K562 (cell line): Measurements from ENCODE around the gene SYNGR4. TPM values are rescaled to one million over a fixed set of nuclear protein-coding genes. Genes with fewer than 3 reads are reported as not detected.

Experiments
- ARID1B ChIP-seq: fragments of 450-650 bp; IDR thresholded peaks from 2 replicates; pipeline ENCODE4 v1.6.1; 2016; ENCODE audit warnings: antibody characterized with exemption, mild to moderate bottlenecking, inconsistent platforms
- ARID2 ChIP-seq: fragments of 450-650 bp; IDR thresholded peaks from 2 replicates; pipeline ENCODE4 v1.6.1; 2017; ENCODE audit warnings: antibody characterized with exemption, mild to moderate bottlenecking
- BCOR ChIP-seq: fragments of 450-650 bp; IDR thresholded peaks from 2 replicates; pipeline ENCODE4 v1.6.1; 2016
- BRCA1 ChIP-seq, 2 experiments: fragments of 450-650 bp in 1 of 2; sonication (generic) in 1 of 2; formaldehyde crosslinking in 1 of 2; IDR thresholded peaks; 2 replicates each; pipeline versions ENCODE4 v1.5.0 to v1.6.1; 2017 to 2020; ENCODE audit warnings: mild to moderate bottlenecking in 1 of 2, missing genetic modification reagents in 1 of 2
- CBFA2T3 ChIP-seq: fragments of 450-650 bp; IDR thresholded peaks from 2 replicates; pipeline ENCODE4 v1.6.1; 2017
- CHD1 ChIP-seq: fragments of 200-600 bp; sonication (generic); IDR thresholded peaks from one replicate; pipeline ENCODE4 v1.6.1; 2012; ENCODE audit warnings: mild to moderate bottlenecking, moderate library complexity, low read length, inconsistent platforms
- DPF2 ChIP-seq: fragments of 450-650 bp; IDR thresholded peaks from 2 replicates; pipeline ENCODE4 v1.6.1; 2016
- E2F3 ChIP-seq: fragments of 250-450 bp; sonication (Bioruptor Pico); IDR thresholded peaks from 2 replicates; pipeline ENCODE4 v1.4.0; 2020; ENCODE audit warnings: mild to moderate bottlenecking
- EHMT2 ChIP-seq: fragments of 450-650 bp; IDR thresholded peaks from 2 replicates; pipeline ENCODE4 v1.6.1; 2018; ENCODE audit warnings: antibody characterized with exemption
- ESRRB ChIP-seq: fragments of 250-450 bp; sonication (Bioruptor Pico); IDR thresholded peaks from 2 replicates; pipeline ENCODE4 v1.5.0; 2020; ENCODE audit warnings: mild to moderate bottlenecking, moderate library complexity, borderline replicate concordance
- ETV1 ChIP-seq: fragments of 450-650 bp; conservative IDR thresholded peaks from 2 replicates; pipeline ENCODE4 v1.6.1; 2016; ENCODE audit warnings: missing genetic modification characterization, control low read depth, low read depth, missing compliant biosample characterization
- KDM1A ChIP-seq, 2 experiments: fragments of 450-650 bp; IDR thresholded peaks; 2 replicates each; pipeline ENCODE4 v1.6.1; 2016; ENCODE audit warnings: mild to moderate bottlenecking in 2 of 2
- MCM3 ChIP-seq: fragments of 450-650 bp; IDR thresholded peaks from 2 replicates; pipeline ENCODE4 v1.6.1; 2016
- MIER1 ChIP-seq: fragments of 450-650 bp; IDR thresholded peaks from 2 replicates; pipeline ENCODE4 v1.6.1; 2016; ENCODE audit warnings: antibody characterized with exemption, mild to moderate bottlenecking, low read depth
- NFIC ChIP-seq: fragments of 450-650 bp; IDR thresholded peaks from 2 replicates; pipeline ENCODE4 v1.6.1; 2017; ENCODE audit warnings: mild to moderate bottlenecking, inconsistent platforms
- NR2C1 ChIP-seq, 2 experiments: fragments of 450-650 bp; IDR thresholded peaks; 2 replicates each; pipeline ENCODE4 v1.6.1; 2017; ENCODE audit warnings: mild to moderate bottlenecking in 2 of 2, antibody characterized with exemption in 1 of 2, inconsistent platforms in 1 of 2, missing compliant biosample characterization in 1 of 2, missing genetic modification characterization in 1 of 2
- PCBP2 ChIP-seq: fragments of 200-400 bp; formaldehyde crosslinking; IDR thresholded peaks from 2 replicates; pipeline ENCODE4 v1.6.1; 2018; ENCODE audit warnings: low read length, low read depth, mild to moderate bottlenecking, moderate library complexity; ENCODE audit not compliant: poor library complexity, severe bottlenecking
- PTTG1 ChIP-seq: fragments of 450-650 bp; IDR thresholded peaks from 2 replicates; pipeline ENCODE4 v1.6.1; 2016; ENCODE audit warnings: low read depth, mild to moderate bottlenecking, missing genetic modification characterization, missing compliant biosample characterization
- RFX5 ChIP-seq: IDR thresholded peaks from 2 replicates; pipeline ENCODE4 v1.6.1; 2011; ENCODE audit warnings: low read depth, mild to moderate bottlenecking, improper control_type of control experiment, low read length
- SMARCA4 ChIP-seq: fragments of 450-650 bp; IDR thresholded peaks from 2 replicates; pipeline ENCODE4 v1.6.1; 2016
- SNIP1 ChIP-seq: fragments of 450-650 bp; IDR thresholded peaks from 2 replicates; pipeline ENCODE4 v1.7.1; 2017; ENCODE audit warnings: low read depth, mild to moderate bottlenecking
- SRSF3 ChIP-seq: fragments of 200-400 bp; formaldehyde crosslinking; IDR thresholded peaks from 2 replicates; pipeline ENCODE4 v1.6.1; 2016; ENCODE audit warnings: mild to moderate bottlenecking, low read length, moderate library complexity; ENCODE audit not compliant: insufficient read depth
- THRAP3 ChIP-seq: fragments of 450-650 bp; IDR thresholded peaks from 2 replicates; pipeline ENCODE4 v1.6.1; 2016; ENCODE audit warnings: mild to moderate bottlenecking, inconsistent platforms, borderline replicate concordance
- ZEB2 ChIP-seq: fragments of 450-650 bp; IDR thresholded peaks from 2 replicates; pipeline ENCODE4 v1.6.1; 2016
- ZNF707 ChIP-seq: fragments of 250-450 bp; sonication (Bioruptor Pico); conservative IDR thresholded peaks from 2 replicates; pipeline ENCODE4 v1.8.0; 2022; ENCODE audit warnings: inconsistent platforms, mild to moderate bottlenecking, moderate library complexity
- polyA plus RNA-seq, 8 experiments: library from polyadenylated mRNA; depleted of rRNA in 4 of 8; stranded (reverse) in 5 of 8; unstranded in 3 of 8; fragments of >200 nt; fragmentation: Nextera tagmentation in 2 of 8; fragmentation: Illumina TruSeq in 1 of 8; extraction: Ambion mirVana in 2 of 8; extraction: Trizol in 1 of 8; gene quantifications; 2 replicates each; pipeline versions ENCODE4 v1.2.1 to v1.2.3, GENCODE V29; 2011 to 2014; ENCODE audit warnings: inconsistent platforms in 1 of 8, missing spikeins in 1 of 8
- total RNA-seq, 7 experiments: library from RNA; depleted of rRNA in 6 of 7; stranded (reverse); fragments of >200 nt in 6 of 7; fragmentation: Illumina TruSeq in 2 of 7; extraction: Trizol in 2 of 7; gene quantifications; 2 replicates each; pipeline versions ENCODE4 v1.2.1 to v1.2.3, GENCODE V29; 2011 to 2021; ENCODE audit warnings: low replicate concordance in 1 of 7
- TF ChIP-seq, protein P1 (sequence below): fragments of 450-650 bp; IDR thresholded peaks from 2 replicates; pipeline ENCODE4 v1.6.1; 2016
- TF ChIP-seq, protein P2 (sequence below): fragments of 450-650 bp; IDR thresholded peaks from 2 replicates; pipeline ENCODE4 v1.6.1; 2016; ENCODE audit warnings: antibody characterized with exemption
- TF ChIP-seq, protein P3 (sequence below): fragments of 250-450 bp; sonication (Bioruptor Pico); IDR thresholded peaks from 2 replicates; pipeline ENCODE4 v1.8.0; 2022; ENCODE audit warnings: inconsistent platforms, mild to moderate bottlenecking, moderate library complexity, borderline replicate concordance

Gene SYNGR4
- total and polyA plus RNA-seq, 9 of the 15 experiments (the other 6 are each of a cell fraction or from before 2014, with no cell fraction given), result 0.07 to 0.14 TPM; not detected in 7

DNA sequence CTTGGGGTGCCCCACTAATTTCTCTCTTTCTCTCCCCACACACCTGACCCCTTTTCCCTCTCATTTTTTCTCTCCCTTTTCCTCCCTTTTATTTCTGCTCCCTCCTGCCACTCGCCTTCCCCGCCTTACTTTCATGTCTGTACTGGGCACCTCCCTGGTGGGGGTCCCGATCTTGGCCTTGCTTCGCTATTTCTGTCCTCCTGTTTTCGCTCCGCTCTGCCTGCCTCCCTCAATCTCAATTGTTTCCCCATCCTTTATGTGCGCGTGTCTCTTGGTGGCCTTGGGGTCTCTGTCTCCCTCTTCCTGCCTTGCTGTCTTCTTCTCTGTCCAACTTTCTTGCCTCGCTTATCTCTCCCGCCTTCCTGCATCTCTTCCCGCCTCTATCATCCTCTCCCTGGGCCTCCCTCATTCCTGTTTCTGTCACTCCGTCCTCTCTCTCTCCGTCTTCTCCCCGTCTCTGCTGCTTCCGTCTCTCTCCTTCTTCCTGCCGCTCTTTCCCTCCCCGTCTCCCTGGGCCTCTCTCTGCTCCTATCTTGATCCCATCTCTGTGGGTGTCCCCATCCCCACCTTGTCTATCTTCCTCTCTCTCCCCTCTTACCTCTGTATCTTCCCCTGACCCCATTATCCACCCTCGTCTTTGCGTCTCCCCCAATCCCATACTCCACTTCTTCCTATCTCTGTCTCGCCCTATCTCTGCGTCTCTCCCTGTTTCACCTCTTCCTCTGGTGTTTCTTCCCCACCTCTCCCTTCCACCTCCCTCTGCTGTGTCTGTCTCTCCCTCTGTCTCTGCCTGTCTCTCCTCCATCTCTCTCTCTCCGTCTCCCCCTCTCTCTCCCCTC, 33.3 kb downstream of the SYNGR4 start (continued):
- TF ChIP-seq, protein P1, sequence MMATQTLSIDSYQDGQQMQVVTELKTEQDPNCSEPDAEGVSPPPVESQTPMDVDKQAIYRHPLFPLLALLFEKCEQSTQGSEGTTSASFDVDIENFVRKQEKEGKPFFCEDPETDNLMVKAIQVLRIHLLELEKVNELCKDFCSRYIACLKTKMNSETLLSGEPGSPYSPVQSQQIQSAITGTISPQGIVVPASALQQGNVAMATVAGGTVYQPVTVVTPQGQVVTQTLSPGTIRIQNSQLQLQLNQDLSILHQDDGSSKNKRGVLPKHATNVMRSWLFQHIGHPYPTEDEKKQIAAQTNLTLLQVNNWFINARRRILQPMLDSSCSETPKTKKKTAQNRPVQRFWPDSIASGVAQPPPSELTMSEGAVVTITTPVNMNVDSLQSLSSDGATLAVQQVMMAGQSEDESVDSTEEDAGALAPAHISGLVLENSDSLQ, result 0 out of 2 replicates have a peak, but pooled peaks have one; percentile 29
- TF ChIP-seq ARID2 (peak; percentile 72), SRSF3 (no peak), THRAP3 (peak; percentile 75), CBFA2T3 (0 out of 2 replicates have a peak, but pooled peaks have one; percentile 31), DPF2 (peak; percentile 86), ZNF707 (CRISPR knock-in tag) (no peak), RFX5 (no peak), MIER1 (peak; percentile 80; the same call in 1 of the 2 replicates), ARID1B (peak; percentile 74), ETV1 (tag) (peak; percentile 44; the same call in 1 of the 2 replicates), BRCA1 (IDR thresholded peaks at IDR 0.05) (no peak), BRCA1 (CRISPR knock-in tag; IDR thresholded peaks at IDR 0.05) (no peak), MCM3 (0 out of 2 replicates have a peak, but pooled peaks have one; percentile 64), SMARCA4 (peak; percentile 78), NR2C1 (IDR thresholded peaks at IDR 0.05) (no peak), NR2C1 (tag; IDR thresholded peaks at IDR 0.05) (no peak), PTTG1 (no peak), CHD1 (peak; percentile 77), E2F3 (no peak), ESRRB (CRISPR knock-in tag) (no peak), BCOR (peak; percentile 75), EHMT2 (0 out of 2 replicates have a peak, but pooled peaks have one; percentile 52), NFIC (peak; percentile 36; the same call in 1 of the 2 replicates), ZEB2 (peak; percentile 74; the same call in 1 of the 2 replicates), PCBP2 (no peak), KDM1A (IDR thresholded peaks at IDR 0.05) (0 out of 4 replicates have a peak, but pooled peaks of 1 of the 2 experiments have one; percentile 6), SNIP1 (peak; percentile 15; the same call in 1 of the 2 replicates)
- TF ChIP-seq, protein P2, sequence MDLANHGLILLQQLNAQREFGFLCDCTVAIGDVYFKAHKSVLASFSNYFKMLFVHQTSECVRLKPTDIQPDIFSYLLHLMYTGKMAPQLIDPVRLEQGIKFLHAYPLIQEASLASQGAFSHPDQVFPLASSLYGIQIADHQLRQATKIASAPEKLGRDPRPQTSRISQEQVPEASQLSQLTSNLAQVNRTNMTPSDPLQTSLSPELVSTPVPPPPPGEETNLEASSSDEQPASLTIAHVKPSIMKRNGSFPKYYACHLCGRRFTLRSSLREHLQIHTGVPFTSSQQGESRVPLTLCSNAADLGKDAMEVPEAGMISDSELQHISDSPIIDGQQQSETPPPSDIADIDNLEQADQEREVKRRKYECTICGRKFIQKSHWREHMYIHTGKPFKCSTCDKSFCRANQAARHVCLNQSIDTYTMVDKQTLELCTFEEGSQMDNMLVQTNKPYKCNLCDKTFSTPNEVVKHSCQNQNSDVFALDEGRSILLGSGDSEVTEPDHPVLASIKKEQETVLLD, result peak; percentile 79
- TF ChIP-seq, protein P3, sequence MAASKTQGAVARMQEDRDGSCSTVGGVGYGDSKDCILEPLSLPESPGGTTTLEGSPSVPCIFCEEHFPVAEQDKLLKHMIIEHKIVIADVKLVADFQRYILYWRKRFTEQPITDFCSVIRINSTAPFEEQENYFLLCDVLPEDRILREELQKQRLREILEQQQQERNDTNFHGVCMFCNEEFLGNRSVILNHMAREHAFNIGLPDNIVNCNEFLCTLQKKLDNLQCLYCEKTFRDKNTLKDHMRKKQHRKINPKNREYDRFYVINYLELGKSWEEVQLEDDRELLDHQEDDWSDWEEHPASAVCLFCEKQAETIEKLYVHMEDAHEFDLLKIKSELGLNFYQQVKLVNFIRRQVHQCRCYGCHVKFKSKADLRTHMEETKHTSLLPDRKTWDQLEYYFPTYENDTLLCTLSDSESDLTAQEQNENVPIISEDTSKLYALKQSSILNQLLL, result no peak
